ENCODE data around the gene LDLRAP1. TPM values are rescaled to one million over a fixed set of nuclear protein-coding genes. Genes with fewer than 3 reads are reported as not detected.

The LDLRAP1 gene
- total RNA-seq, 1 experiment from 2014 or later, result 26.0 TPM

- ATAC-seq (no peak), DNase-seq (ENCODE audit: low read depth, low spot score) (no peak)
- TF ChIP-seq SIN3A (IDR thresholded peaks at IDR 0.05; ENCODE audit: low read depth) (no peak), RAD21 (IDR thresholded peaks at IDR 0.05; ENCODE audit: low read depth) (no peak), ZNF274 (IDR thresholded peaks at IDR 0.05; ENCODE audit: low read depth, low read length) (no peak), CEBPB (IDR thresholded peaks at IDR 0.05; ENCODE audit: low read depth) (no peak), ZBTB33 (IDR thresholded peaks at IDR 0.05; ENCODE audit: extremely low read depth, insufficient replicate concordance, low read length) (no peak), CBX3 (IDR thresholded peaks at IDR 0.05; ENCODE audit: low read depth) (no peak), EZH2phosphoT487 (IDR thresholded peaks at IDR 0.05; ENCODE audit: borderline replicate concordance) (no peak), JUND (IDR thresholded peaks at IDR 0.05) (no peak), ELF1 (IDR thresholded peaks at IDR 0.05; ENCODE audit: borderline replicate concordance, low read depth) (no peak)
- no TSS peak for BruUV-seq (replicated peaks)
- H3K4me1 ChIP-seq (ENCODE audit: control insufficient read depth in 1 of 2, insufficient read depth in 2 of 2, low read length in 2 of 2), result peaks cover 10 to 13% of the 10 kb centered on the region in 2 experiments
- intact Hi-C loops (cut with micrococcal nuclease), result loop anchor here (5.0 kb wide), 1 partner anchor 297 kb away; no protein-coding TSS in a partner anchor
- H3K9ac ChIP-seq (ENCODE audit: low read length), result no peak overlapping the region
- peaks cover 0 to 3% of the 10 kb centered on the region in 2 experiments; a peak in 1 of 4 replicates for H3K36me3 ChIP-seq (ENCODE audit: control insufficient read depth in 1 of 2, insufficient read depth in 2 of 2, low read length in 2 of 2)
- no peaks in the 10 kb centered on the region for H3K79me2 ChIP-seq (ENCODE audit: insufficient read depth, low read length)
- no peaks in the 10 kb centered on the region for H4K20me1 ChIP-seq (ENCODE audit: insufficient read depth)
- H3K27ac ChIP-seq (ENCODE audit: low read depth, low read length), result no peak overlapping the region
- H3K27me3 ChIP-seq (ENCODE audit: insufficient read depth, low read length), result no peaks in the 10 kb centered on the region
- ChIA-PET CTCF (no interaction called here), POLR2A (no interaction called here), RAD21 (ENCODE audit: low non-redundant PET in 1 of 2, low total read pairs in 2 of 2, uncharacterized antibody in 2 of 2, unreplicated experiment in 2 of 2) (no interaction called here)
- no peak overlapping the region for H2AFZ ChIP-seq (ENCODE audit: low read depth, low read length, poor library complexity, severe bottlenecking)
- H3K4me3 ChIP-seq (replicated peaks in 1 of 2; ENCODE audit: low read depth in 1 of 2, low read length in 2 of 2), result no peak overlapping the region
- no peaks in the 10 kb centered on the region for H3K9me3 ChIP-seq (ENCODE audit: control insufficient read depth in 1 of 2, insufficient read depth in 1 of 2, low read depth in 1 of 2, low read length in 2 of 2)
- H3K9me2 ChIP-seq (ENCODE audit: insufficient read depth), result no peaks in the 10 kb centered on the region
- no peak overlapping the region for H3K4me2 ChIP-seq (ENCODE audit: low read length)
Observed at GRCh38 chr1:25500694-25501093, 42.7 kb upstream of the LDLRAP1 start.

All from HCT116 (cell line).